ENCODE measurements around the gene PNISR. TPM values are rescaled to one million over a fixed set of nuclear protein-coding genes. Genes with fewer than 3 reads are reported as not detected.
A peak's percentile ranks its signal among the peaks of the same experiment; 100 is the strongest.
"Not testable (repeated sequence)": the region's sequence is repeated elsewhere in the genome, so short reads cannot be mapped to it uniquely, and the experiment has no call there.

PNISR gene, protein sequence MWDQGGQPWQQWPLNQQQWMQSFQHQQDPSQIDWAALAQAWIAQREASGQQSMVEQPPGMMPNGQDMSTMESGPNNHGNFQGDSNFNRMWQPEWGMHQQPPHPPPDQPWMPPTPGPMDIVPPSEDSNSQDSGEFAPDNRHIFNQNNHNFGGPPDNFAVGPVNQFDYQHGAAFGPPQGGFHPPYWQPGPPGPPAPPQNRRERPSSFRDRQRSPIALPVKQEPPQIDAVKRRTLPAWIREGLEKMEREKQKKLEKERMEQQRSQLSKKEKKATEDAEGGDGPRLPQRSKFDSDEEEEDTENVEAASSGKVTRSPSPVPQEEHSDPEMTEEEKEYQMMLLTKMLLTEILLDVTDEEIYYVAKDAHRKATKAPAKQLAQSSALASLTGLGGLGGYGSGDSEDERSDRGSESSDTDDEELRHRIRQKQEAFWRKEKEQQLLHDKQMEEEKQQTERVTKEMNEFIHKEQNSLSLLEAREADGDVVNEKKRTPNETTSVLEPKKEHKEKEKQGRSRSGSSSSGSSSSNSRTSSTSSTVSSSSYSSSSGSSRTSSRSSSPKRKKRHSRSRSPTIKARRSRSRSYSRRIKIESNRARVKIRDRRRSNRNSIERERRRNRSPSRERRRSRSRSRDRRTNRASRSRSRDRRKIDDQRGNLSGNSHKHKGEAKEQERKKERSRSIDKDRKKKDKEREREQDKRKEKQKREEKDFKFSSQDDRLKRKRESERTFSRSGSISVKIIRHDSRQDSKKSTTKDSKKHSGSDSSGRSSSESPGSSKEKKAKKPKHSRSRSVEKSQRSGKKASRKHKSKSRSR
- total RNA-seq (ENCODE audit: insufficient read depth, low replicate concordance): 92.7 TPM

DNA sequence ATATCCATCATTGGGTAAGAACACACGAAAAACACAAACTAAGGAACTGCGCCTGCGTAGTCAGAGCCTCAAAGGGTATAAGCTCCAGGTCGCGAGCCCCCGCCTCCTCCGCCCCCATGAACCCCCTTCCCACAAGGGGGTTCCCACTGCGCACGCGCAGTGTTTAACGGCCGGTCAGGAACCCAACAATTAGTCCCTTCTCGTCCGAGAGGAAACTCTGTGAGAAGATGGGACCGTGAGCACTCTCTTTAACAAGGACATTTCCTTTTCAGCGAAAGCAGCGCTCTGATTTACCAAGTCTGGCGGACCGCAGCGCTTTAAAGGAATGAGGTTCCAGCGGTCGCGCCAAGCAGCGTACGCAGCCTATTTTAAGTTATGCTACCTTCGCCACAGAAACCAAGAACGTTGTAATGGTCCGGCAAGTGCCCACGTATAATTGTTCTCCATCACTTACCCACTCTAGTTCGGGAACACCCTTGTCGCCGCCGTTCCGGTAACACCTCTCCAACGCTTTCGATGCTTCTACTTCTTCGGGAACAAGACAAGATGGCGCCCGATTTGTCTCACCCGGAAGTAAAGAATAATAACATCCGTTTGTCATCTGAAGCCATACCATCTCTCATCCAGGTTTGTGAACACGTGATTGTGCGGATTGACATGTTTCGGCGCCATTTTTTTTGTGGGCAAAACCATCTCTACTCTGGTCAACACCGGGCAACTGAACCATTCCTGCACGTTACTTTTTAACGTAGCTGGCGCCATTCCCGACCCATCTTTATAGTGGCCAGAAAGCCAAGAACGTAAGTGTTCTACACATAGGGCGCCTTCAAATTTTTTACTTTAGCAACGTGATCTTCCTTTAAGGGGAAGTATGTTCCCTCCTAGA is at the start of gene PNISR:
Gene PNISR (minus strand): TSS at position 548 of the 886 bp plus-strand sequence. CDS start 10,649 bp downstream, outside the sequence.
- peak; percentile 99 for DNase-seq (ENCODE audit: low spot score)

DNA sequence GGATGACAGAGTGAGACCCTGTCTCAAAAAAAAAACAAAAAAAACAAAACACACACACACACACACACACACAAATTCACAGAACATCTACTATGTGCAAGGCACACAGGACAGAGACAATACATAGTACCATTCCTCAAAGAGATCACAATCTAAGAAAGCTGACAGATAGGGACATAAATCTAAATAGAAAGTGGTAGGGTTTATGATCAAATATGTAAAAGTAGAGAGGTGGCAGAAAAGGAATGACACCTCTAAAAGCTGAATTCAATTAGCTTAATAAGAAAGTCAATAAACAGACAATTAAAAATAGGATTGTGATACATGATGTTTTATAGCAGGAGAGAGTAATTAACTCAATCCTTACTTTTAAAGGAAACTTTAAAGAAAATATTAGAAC is 48.6 kb upstream of the PNISR start:
- no peak for DNase-seq (ENCODE audit: low spot score)

DNA sequence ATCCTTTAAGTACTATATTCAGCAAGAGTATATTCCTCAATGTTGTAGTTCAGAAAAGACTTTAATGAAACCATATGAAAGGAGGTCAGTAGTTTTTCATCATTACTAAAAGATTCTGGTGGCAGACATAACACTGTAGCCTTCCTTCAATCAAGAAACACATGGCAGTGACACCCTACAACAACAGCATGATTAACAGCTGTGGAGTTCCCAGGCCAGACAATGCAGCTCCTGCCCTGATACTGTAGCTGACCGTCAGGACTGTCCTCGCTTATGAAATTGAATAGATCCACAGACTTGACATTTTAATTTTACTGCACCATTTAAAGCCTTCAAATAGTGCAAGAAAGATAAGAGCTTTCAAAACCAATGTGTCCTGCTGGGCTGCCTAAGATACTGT is 46.5 kb upstream of the PNISR start:
- DNase-seq (ENCODE audit: low spot score): no peak

DNA sequence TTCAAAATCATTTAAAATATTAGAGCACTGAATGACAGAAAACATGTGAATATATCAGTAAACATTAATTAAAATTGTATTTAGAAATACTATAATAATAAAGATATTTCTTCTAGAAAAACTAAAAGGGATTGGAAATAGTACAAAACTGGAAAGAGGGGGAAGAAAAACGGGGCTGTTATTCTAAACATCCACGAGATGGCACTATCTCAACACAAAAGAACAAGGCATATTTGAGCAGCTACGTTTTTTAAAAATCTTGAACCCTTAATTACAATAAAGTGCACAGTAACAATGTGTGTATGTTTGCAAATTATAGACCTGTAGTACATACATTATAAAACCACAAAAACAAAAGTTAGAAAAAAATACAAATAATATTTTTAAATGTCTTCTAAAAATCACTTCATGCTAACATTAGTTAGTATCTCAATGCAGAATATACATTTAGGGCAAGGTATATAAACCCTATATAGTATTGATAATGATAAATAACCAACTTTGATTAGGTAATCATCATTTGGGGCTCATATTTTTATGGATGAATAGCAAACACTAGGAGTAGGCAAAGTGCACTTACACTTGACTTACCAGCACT is 42.5 kb upstream of the PNISR start:
- peak; percentile 11 for DNase-seq (ENCODE audit: low spot score)

DNA sequence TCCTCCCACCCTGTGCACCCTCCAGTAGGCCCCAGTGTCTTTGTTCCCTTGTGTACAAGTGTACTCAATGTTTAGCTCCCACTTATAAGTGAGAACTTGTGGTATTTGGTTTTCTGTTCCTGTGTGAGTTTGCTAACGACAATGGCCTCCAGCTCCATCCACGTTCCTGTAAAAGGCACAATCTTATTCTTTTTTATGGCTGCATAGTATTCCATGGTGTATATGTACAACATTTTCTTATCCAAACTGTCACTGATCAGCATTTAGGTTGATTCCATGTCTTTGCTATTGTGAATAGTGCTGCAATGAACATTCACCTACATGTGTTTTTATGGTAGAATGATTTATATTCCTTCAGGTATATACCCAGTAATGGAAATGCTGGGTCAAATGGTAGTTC is 34.0 kb upstream of the PNISR start:
- DNase-seq (ENCODE audit: low spot score): not testable (repeated sequence)

DNA sequence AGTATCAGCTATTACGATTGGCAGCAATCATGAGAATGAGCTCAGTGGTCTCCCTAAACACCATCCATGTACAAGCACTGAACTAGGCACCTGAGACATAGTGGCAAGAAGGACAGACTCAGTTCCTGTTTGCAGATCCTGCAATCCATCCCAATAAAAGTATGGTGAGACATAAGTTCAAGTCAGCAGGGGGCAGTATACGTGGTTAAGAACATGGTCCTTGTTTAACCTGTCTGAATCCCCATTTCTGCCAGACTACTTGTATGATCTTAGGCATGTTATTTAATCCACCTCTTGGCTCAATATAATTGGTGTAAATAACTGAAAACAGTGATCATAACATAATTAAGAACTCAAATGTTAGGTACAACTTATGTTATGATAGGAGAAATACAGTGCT is 33.2 kb upstream of the PNISR start:
- DNase-seq (ENCODE audit: low spot score): no peak

DNA sequence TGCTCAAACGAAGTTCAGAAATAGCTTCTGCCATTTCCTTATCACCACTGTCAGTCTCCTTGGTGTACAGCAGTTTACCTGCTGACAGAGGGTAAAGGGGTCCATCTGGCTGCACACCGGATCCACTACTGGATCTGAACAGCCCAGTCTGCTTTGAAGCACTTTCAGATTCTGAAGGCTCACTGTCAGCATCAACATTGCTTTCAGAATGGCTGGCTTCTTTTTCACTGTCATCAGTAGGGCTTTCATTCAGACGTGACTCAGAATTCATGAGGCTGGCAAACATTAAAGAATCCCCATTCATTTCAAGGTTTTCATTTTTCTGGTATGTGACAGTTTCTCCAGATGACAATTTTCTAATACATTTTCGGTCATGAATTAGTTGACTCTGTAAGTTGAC is 21.0 kb upstream of the PNISR start:
- no peak for DNase-seq (ENCODE audit: low spot score)

DNA sequence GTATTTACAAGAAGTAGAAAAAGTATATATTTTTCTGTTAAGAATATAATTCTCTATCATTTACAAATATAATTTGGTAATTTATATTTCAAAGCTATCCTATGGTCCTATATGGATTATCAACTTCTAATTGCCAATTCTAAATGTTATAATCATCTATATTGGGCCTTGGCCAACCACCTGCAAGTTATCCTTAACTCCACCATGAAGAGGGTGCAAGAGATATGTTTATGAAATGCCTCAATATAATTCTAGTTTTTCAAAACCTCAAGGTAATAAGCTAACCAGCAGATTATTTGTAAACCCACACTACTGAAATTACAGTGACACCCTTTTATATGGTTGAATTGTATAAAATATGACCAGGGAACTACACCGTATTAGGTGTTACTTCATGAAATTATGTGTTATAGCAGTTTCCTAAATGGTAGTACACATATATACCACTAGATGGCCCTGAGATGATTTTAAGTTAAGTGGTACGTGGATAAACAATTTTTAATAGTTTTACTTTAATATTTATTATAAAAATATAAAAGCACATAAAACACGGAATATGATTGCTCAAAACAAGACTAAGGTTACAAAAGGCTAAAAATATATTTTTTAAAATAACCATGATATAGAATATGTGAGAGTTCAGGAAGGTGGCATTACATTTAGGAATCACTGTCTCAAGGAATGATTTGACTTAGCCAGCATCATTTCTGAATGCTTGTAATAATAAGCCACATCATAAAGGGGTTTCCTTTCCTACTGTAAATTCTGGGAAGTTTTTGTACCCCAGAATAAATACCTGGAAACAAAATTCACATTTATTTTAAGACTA is 9.8 kb upstream of the PNISR start:
- peak; percentile 23 for DNase-seq (ENCODE audit: low spot score)

DNA sequence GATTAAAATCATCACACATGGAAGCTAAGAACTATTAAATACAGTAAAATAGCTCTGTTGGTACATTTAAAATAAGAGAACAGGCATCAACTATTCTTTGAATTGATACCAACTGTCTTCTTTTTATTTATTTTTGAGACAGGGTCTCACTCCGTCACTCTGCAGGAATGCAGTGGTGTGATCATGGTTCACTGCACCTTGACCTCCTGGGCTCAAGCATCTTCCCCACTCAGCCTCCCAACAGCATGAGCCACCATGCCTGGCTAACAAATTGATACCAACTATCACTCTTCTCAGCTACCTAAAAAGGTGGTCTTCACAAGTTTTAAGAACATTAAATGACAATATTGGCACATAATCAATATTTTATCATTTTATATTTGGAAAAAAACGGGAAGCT is 7.8 kb upstream of the PNISR start:
- DNase-seq (ENCODE audit: low spot score): no peak

DNA sequence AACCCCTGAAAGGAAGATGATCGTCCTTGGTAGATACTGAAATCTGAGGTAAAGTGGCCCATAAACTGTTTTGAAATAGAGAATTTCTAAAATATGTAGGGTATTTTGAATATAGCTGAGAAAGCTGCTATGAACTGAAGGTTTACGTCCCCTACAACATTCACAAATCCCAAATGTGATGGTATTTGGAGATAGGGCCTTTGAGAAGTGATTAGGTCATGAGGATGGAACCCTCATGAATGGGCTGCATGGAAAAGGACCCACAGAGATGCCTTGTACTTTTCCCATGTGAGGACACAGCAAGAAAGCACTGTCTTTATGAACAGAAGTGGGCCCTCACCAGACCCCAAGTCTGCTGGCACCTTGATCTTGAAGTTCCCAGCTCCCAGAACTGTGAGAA is 6.8 kb upstream of the PNISR start:
- no peak for DNase-seq (ENCODE audit: low spot score)

DNA sequence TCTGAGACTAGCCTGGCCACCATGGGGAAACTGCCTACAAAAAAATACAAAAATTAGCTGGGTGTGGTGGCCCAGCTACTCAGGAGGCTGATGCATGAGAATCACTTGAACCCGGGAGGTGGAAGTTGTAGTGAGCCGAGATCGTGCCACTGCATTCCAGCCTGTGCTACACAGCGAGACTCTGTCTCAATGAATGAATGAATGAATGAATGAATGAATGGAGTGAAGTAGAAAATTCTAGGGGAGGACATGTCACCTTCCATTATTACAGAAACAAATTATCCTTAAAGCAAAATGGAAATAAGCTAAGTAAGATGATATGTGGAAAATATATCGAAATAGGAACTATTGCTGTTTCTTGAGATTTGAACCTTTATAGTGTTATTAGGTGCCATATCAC is 2.9 kb upstream of the PNISR start:
- DNase-seq (ENCODE audit: low spot score): no peak

DNA sequence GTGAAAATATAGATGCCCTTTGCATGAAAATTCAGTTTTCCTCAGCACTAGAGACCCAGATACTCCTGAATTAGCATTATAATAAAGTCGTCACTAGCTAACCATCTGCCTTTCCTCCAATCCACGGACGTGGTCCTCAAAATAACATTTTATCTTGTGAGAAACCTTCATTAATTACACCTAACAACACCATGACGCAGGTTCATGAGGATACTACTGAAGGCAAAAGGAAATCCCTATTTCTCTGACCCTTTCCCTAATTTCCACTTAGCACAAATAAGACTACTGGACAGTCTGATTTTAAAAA is 1.3 kb upstream of the PNISR start:
- DNase-seq (ENCODE audit: low spot score): no peak

DNA sequence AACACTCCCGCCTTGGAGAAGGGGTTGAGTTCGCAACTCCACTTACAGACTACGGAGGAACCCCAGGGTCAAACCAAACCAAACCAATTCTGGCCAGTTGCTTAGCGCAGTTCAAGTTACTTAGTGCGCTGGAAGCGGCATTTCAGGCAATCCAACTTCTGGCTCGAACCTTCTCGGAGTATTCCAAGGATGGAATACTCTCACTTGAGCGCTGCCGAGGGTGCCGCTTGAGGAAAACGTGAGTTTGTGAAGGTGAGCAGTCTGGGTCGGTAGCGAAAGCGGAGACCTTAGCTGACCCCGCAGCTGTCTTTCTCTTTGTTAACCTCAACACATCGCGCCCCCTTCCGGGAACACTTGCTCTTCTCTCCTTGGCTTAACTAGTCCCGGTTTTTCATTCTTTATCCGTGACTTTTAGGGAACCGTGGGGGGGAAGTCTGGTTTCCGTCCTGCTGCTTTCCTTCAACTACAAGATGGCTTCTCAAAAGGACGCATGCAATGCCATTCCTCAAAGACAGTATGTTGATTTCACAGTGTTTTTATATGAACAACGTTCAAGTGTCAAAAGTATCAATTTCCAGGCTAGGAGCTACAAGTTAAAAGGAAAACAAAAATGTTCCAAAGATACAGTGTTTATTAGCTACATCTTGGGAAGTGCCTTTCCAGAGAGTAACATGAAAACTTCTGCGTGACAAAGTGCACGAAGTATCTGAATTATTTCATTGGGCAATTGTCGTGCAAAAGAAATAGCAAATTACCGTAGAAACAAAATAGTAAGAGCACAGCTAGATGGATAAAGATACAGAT is 741 bp upstream of the PNISR start:
- DNase-seq (ENCODE audit: low spot score): peak; percentile 95

DNA sequence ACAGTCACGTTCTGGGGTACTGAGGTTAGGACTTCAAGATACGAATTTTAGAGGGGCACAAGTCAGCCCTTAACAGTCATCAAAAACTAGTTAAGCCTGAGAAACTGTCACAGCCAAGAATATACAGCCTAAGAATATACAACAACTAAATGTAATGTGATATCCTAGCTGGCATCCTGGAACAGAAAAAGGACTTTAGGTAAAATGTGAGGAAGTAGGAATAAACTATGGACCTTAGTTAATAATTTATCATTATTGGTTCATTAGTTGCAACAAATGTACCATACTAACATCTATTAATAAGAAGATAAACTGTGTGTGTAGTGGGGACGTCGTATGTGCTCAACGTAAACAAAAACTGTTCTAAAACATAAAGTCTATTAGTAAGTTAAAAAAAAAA is 1.1 kb downstream of the PNISR start:
- no peak for DNase-seq (ENCODE audit: low spot score)

DNA sequence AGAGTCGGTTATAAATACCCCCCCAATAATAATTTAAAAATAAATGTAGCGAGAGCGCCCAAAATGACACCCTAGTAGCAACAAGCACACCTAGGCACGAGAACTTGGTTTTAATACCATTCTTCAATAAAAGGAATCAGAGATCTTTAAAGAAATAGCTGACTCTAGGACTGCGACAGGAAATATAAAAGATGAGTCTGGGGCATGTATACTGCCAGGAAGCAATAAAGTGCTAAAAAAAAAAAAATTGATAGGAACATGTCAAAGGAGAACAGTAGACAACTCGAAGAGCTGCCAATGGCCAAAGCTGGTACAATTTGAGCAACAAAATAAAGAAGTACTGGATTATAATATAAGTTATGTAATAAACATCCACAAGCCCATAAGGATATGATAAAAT is 2.2 kb downstream of the PNISR start:
- DNase-seq (ENCODE audit: low spot score): no peak

DNA sequence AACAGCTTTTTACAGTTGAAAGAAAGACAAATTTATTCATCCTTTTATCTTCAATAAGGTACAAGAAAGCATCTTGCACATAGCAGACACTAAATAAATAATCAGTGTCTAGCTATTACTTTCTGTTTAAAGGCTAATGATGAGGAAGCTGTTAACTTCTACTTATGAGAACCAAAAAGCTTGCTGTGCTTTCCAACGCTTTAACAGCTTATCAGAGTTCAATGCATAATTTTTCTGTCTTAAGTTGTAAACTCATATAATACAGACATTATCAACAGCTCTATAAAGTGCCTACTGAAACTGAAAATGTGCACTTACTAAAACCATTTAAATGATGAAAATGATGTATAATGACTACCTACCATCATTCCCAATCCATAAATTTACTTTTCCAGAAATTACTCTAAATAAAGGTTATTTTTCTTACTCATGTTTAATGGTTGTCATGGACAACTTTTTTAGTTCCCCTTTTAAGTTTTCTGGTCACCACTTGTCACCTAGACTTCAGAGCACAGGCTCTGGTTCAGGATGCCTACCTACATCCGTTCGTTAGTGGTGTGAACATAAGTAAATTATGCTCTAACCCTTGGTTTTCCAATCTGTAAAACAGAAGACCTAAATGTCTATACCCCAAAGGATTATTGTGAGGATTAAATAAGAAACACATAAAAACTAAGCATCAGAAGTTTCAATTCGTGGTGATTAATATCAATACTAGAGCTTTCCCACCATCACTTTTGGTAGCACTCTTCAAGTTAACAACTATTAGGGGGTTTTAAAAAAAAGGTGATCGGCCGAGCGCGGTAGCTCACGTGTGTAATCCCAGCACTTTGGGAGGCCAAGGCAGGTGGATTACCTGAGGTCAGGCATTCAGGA is 8.0 kb downstream of the PNISR start:
- DNase-seq (ENCODE audit: low spot score): no peak

DNA sequence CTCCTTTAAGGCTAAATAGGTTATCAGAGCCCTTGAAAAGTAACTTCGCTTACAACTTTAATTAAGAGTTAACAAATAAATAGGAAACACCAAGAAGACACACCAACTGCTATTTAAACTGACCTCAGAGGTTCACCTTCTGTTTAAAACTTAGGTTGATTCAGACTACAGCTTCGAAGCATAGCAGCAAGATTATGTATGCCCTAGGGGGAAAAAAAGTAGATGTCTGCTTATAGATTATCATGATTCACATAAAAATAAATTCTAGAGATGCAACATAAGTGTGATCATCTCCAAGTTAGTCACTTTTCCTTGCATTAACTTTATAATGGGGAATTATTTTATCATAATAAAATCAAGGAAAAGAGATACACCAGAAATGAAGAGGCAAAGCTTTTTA is 8.9 kb downstream of the PNISR start:
- no peak for DNase-seq (ENCODE audit: low spot score)

DNA sequence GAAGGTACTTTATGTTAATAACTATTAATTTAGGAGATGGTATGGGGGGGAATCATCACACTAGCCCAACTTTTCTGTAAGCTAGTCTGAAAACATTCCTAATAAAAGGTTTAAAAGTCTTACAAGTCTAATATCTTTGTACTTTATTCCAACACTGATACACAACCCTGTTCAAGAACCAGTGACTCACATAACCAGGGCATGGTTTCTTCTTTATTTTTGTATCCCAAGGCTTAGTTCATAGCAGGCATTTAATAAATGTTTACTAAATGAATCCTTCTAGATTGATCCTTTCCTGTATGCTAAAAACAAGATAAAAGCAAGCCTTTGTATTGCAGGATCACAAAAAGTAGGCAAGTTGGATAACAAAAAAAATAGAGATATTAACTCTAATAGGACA is 9.7 kb downstream of the PNISR start:
- DNase-seq (ENCODE audit: low spot score): no peak

DNA sequence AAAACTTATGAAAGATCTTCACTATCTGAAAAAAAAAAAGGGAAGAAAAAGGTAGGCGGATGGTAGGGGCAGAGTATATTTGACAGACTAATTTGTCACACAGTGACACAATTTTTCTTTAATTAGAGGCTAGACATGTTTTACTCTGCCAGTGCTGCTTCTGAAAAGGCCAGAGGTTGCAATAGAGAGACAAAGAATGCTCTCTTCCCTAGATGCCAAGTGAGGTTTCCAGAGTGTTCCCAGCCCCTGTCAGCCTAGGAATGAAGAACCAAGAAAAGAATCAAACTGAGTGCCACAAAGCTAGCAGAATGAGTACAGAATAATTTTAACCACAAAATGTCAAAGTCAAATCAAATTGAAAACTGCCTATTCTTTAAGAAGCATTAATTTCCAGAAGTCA is 13.0 kb downstream of the PNISR start:
- no peak for DNase-seq (ENCODE audit: low spot score)
